ENCODE data around the gene RCSD1.
A peak's percentile ranks its signal among the peaks of the same experiment; 100 is the strongest.

The RCSD1 gene

GRCh38 chr1:167629681-167630567 lies at the start of gene RCSD1:
TSS of gene RCSD1 (plus strand) at chr1:167630232. CDS start at chr1:167630424, 192 bp downstream.
- peaks cover 12% of the 10 kb centered on the region; the same call in 1 of the 2 replicates for H3K36me3 ChIP-seq (ENCODE audit: insufficient read depth)
- no peak for TF ChIP-seq CTCF (conservative IDR thresholded peaks at IDR 0.05; ENCODE audit: low read depth, low read length)
- peak within 1 kb of the TSS; percentile 97 for H3K9ac ChIP-seq
- peaks cover 56% of the 10 kb centered on the region for H3K79me2 ChIP-seq (ENCODE audit: insufficient read depth, low read depth)
- peak within 1 kb of the TSS; percentile 47 for H3K4me3 ChIP-seq (IDR thresholded peaks at IDR 0.05; ENCODE audit: insufficient read depth, low read depth, low read length)
- peak within 1 kb of the TSS; percentile 87 for H3K4me2 ChIP-seq
- peaks cover 77% of the 10 kb centered on the region for H3K4me1 ChIP-seq (ENCODE audit: low read depth, poor library complexity, severe bottlenecking)
- peak within 1 kb of the TSS; percentile 95 for H3K27ac ChIP-seq
- H4K20me1 ChIP-seq (ENCODE audit: insufficient read depth), result no peaks in the 10 kb centered on the region
- no peaks in the 10 kb centered on the region for H3K27me3 ChIP-seq (ENCODE audit: insufficient read depth, low read depth)
- peak within 1 kb of the TSS; percentile 56 for H2AFZ ChIP-seq (ENCODE audit: low read depth)

- Histone ChIP-seq H3K9ac (no peak overlapping the region), H3K27ac (no peak overlapping the region), H4K20me1 (ENCODE audit: insufficient read depth) (no peaks in the 10 kb centered on the region), H3K36me3 (ENCODE audit: insufficient read depth) (no peaks in the 10 kb centered on the region), H3K79me2 (ENCODE audit: insufficient read depth, low read depth) (no peaks in the 10 kb centered on the region), H2AFZ (ENCODE audit: low read depth) (no peak overlapping the region), H3K4me1 (ENCODE audit: low read depth, poor library complexity, severe bottlenecking) (no peaks in the 10 kb centered on the region), H3K4me2 (no peak overlapping the region), H3K27me3 (ENCODE audit: insufficient read depth, low read depth) (no peaks in the 10 kb centered on the region), H3K4me3 (IDR thresholded peaks at IDR 0.05; ENCODE audit: insufficient read depth, low read depth, low read length) (no peak overlapping the region)
- TF ChIP-seq CTCF (conservative IDR thresholded peaks at IDR 0.05; ENCODE audit: low read depth, low read length), result no peak
Measured at GRCh38 chr1:167582064-167582463, 48.0 kb upstream of the RCSD1 start.

GRCh38 chr1:167582722-167583121 lies 47.3 kb upstream of the RCSD1 start:
- no peak overlapping the region for H3K4me2 ChIP-seq
- H4K20me1 ChIP-seq (ENCODE audit: insufficient read depth), result no peaks in the 10 kb centered on the region
- no peak overlapping the region for H3K9ac ChIP-seq
- no peaks in the 10 kb centered on the region for H3K79me2 ChIP-seq (ENCODE audit: insufficient read depth, low read depth)
- H2AFZ ChIP-seq (ENCODE audit: low read depth), result no peak overlapping the region
- no peaks in the 10 kb centered on the region for H3K36me3 ChIP-seq (ENCODE audit: insufficient read depth)
- H3K27me3 ChIP-seq (ENCODE audit: insufficient read depth, low read depth), result no peaks in the 10 kb centered on the region
- TF ChIP-seq CTCF (conservative IDR thresholded peaks at IDR 0.05; ENCODE audit: low read depth, low read length), result no peak
- no peaks in the 10 kb centered on the region for H3K4me1 ChIP-seq (ENCODE audit: low read depth, poor library complexity, severe bottlenecking)
- H3K4me3 ChIP-seq (IDR thresholded peaks at IDR 0.05; ENCODE audit: insufficient read depth, low read depth, low read length), result no peak overlapping the region
- no peak overlapping the region for H3K27ac ChIP-seq

- no peak for TF ChIP-seq CTCF (conservative IDR thresholded peaks at IDR 0.05; ENCODE audit: low read depth, low read length)
- H3K9ac ChIP-seq, result no peak overlapping the region
- no peak overlapping the region for H3K4me3 ChIP-seq (IDR thresholded peaks at IDR 0.05; ENCODE audit: insufficient read depth, low read depth, low read length)
- no peaks in the 10 kb centered on the region for H3K4me1 ChIP-seq (ENCODE audit: low read depth, poor library complexity, severe bottlenecking)
- H3K27me3 ChIP-seq (ENCODE audit: insufficient read depth, low read depth), result no peaks in the 10 kb centered on the region
- no peaks in the 10 kb centered on the region for H4K20me1 ChIP-seq (ENCODE audit: insufficient read depth)
- no peaks in the 10 kb centered on the region for H3K79me2 ChIP-seq (ENCODE audit: insufficient read depth, low read depth)
- no peak overlapping the region for H2AFZ ChIP-seq (ENCODE audit: low read depth)
- no peak overlapping the region for H3K4me2 ChIP-seq
- H3K27ac ChIP-seq, result no peak overlapping the region
- H3K36me3 ChIP-seq (ENCODE audit: insufficient read depth), result no peaks in the 10 kb centered on the region
Measured at GRCh38 chr1:167584581-167584980, 45.5 kb upstream of the RCSD1 start.
